Cardiac fibroblast (primary cell): ENCODE data around the gene DUSP28.

Experiments used
- DNase-seq, 2 donors: peaks; one replicate each; pipeline versions ENCODE4 v3.0.0 to v3.0.0-alpha.2; 2010; ENCODE audit warnings: low read depth in 2 of 2
- H3K4me3 ChIP-seq, 2 donors: replicated peaks in 1 of 2; 1 replicate in 1 of 2; 2 replicates in 1 of 2; pipeline ENCODE4 v1.5.1; 2011; ENCODE audit warnings: low read depth in 2 of 2, low read length in 2 of 2, mild to moderate bottlenecking in 2 of 2, moderate library complexity in 1 of 2
- TF ChIP-seq, protein P1 (sequence below): IDR thresholded peaks from one replicate; pipeline ENCODE4 v1.5.1; 2011; ENCODE audit warnings: low read depth, mild to moderate bottlenecking, low read length, inconsistent platforms

The DUSP28 gene

DNA sequence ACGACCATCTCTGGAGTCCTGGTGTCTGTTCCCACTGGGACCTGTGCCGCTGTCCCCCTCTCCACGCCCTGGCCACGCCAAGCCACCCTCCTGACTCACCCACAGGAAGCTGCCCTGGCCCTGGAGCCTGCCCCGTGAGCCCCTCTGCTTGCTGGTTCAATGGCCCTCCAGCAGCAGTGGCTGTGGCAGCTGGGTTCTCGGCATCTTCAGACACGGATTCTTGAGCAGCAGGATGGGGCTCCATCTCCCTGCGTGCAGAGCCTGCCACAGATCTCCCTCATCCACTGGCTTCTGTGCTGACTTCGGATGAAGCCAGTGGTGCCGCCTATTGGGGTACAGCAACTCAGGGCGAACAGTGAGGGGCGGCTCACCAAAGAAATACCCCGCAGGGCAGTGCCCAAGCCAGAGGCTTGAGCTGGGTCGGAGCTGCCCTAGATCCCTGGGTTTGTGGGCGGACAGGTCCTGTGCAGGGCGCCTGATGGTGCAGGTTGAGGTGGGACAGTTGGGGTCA, 40.3 kb downstream of the DUSP28 start:
- no peak overlapping the region for H3K4me3 ChIP-seq
- no peak for DNase-seq
- TF ChIP-seq, protein P1, sequence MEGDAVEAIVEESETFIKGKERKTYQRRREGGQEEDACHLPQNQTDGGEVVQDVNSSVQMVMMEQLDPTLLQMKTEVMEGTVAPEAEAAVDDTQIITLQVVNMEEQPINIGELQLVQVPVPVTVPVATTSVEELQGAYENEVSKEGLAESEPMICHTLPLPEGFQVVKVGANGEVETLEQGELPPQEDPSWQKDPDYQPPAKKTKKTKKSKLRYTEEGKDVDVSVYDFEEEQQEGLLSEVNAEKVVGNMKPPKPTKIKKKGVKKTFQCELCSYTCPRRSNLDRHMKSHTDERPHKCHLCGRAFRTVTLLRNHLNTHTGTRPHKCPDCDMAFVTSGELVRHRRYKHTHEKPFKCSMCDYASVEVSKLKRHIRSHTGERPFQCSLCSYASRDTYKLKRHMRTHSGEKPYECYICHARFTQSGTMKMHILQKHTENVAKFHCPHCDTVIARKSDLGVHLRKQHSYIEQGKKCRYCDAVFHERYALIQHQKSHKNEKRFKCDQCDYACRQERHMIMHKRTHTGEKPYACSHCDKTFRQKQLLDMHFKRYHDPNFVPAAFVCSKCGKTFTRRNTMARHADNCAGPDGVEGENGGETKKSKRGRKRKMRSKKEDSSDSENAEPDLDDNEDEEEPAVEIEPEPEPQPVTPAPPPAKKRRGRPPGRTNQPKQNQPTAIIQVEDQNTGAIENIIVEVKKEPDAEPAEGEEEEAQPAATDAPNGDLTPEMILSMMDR, result no peak

DNA sequence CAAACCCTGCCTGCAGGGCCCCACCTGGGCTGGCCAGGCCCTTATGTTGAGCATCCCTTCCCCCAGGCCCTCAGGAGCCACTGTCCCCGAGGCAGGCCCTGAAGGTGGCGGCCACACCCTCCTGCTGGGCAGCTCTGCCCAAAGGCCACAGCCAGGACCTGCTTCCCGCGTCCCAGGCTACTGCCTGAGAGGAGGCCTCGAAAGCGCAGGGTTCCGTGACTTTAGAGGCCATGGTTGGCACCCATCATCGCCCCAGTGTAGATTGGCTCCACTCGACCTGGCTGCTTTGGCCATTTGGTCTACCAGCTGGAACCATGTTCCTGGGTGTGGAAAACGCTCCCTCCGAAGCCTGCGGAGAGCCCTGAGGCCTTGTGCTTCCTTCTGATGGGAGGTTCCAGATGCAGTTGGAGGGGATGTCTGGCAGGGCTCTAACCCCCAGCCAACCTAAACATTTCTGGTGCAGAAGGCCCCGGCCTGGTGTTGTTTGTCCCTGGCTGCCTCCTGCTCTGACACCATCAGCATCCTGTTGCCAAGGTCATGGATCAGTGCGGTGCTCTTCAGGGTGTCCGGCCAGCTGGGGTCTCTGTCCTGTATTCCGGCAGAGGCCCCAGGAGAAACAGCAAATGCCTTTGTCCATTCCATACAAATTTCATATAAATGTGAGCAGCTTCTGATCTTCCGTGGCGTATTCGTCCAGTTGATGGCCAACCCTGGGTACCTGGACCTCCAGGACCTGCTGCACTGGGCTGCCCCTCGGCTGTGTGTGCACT, 41.1 kb downstream of the DUSP28 start:
- H3K4me3 ChIP-seq, result no peak overlapping the region
- TF ChIP-seq, protein P1, result no peak
- DNase-seq, result no peak

DNA sequence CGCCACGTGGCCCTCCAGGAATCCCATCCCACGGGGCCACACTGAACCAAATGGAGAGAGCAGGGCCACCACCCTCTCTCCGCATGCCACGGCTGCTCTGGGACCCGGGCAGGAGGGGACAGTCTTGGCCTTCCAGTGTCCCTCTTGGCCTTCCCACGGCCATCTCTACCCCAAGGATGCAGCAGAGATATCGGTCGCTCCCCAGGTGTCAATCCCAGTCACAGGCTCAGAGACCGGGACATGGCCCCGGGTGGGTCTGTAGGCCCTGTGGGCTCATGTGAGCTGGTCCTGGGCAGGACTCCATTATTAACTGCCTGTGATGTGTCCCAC, 41.6 kb downstream of the DUSP28 start:
- TF ChIP-seq, protein P1, result no peak
- DNase-seq, result no peak
- H3K4me3 ChIP-seq, result no peak overlapping the region

DNA sequence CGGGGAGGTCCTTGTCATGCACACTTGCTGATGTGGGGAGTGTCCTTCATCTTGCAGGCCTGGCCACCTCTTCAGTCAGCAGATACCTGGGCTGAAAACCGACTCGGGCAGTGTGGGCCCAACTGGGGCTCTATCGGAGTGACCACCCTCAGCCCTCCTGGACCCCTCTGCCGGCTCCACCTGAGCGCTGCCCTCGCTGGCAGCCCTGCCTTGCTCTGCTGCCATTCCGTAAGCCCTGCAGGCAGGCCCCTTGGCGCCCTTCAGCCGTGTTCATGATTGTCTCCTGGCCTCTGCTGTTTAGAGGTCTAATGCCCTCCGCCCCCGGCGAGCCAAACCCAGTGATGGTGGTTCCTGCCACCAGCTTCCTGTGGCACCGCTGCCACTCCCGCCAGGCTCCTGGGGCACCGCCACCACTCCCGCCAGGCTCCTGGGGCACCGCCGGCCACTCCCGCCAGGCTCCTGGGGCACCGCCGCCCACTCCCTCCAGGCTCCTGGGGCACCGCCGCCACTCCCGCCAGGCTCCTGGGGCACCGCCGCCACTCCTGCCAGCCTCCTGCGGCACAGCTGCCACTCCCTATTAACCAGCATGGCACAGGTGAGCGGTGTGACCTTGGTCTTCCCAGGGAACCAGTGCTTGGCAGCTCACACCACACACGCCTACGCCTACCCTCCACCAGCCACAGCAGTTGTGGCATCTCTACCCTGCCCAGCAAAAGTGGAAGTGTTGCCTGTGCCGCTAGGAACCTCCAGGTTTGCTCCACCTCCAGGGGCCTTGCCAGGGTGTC, 42.3 kb downstream of the DUSP28 start:
- no peak for DNase-seq
- no peak overlapping the region for H3K4me3 ChIP-seq
- TF ChIP-seq, protein P1, result no peak

DNA sequence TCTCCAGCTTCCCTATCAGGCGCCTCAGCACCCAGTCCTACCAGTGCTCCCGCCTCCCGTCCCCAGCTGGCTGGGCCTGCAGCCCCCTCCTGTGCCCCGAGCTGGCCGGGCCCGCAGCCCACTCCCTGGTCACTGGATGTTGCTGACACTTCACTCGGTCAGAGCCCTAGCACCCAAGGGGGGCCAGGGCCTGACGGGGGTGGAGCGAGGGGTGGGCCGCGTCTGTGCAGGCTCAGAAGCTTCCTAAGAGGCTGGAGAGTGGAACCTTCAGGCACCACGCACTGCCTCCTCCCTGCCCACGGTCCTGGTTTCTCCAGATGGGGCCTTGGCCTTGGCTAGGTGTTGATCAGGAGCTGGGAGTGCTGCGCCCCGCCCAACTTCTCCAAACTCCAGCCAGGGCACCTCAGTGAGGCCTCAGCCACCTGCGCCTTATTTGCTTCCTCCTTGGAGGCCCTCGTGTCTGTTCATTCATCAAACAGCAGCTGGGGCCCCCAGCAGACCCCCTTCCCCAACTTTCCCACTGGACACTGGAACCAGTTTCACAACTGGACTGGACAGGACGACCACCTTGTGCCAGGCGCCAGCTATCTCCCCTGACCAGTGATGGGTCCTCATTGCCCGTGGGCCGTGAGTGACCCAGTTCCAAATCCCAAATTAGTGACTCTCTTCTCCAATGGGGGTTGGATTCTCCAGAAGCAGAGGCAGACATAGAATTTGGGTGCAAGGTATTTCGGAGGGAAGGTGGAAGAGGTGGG, 43.1 kb downstream of the DUSP28 start:
- TF ChIP-seq, protein P1, result no peak
- no peak for DNase-seq
- H3K4me3 ChIP-seq, result no peak overlapping the region

DNA sequence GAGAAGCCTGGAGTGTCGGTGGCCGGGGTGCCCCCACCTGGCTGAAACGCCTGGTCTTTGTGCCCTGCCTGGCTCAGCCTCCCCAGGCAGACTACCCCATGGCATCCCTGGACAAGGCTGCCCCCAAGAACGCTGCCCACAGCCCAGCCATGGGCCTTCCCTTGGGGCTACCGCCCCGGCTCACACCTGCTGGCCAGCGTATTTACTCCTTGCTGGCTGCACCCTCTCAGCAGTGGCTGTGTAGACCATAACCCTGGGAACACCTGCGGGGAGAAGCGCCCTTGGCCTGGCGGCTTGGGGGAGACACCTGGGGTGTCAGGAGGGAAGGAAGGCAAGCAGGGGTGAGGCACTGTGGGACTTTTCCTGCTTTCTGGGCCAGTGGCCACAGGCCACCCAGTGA, 43.7 kb downstream of the DUSP28 start:
- no peak for DNase-seq
- no peak overlapping the region for H3K4me3 ChIP-seq

More for the DNA sequence above, 43.7 kb downstream of the DUSP28 start:
- TF ChIP-seq, protein P1, result no peak
